Kidney (tissue), 14 donors: ENCODE results near the gene AGTR1. TPM values are rescaled to one million over a fixed set of nuclear protein-coding genes. Genes with fewer than 3 reads are reported as not detected.

Experiments used
- DNase-seq, 5 donors: peaks; one replicate each; pipeline ENCODE4 v3.0.0-alpha.2; 2013 to 2020
- FAIRE-seq: peaks from 2 replicates; lab custom pipeline; 2012; peaks lifted over from hg19 to GRCh38; lab: Jason Lieb, UNC
- H3K27ac ChIP-seq, 2 donors: one replicate each; pipeline ENCODE4 v1.7.0; 2013; ENCODE audit warnings: low read depth in 2 of 2, low read length in 2 of 2, inconsistent platforms in 1 of 2
- H3K27me3 ChIP-seq: one replicate; pipeline ENCODE4 v1.7.1; 2013; ENCODE audit warnings: low read length, inconsistent platforms; ENCODE audit not compliant: control insufficient read depth, insufficient read depth
- H3K36me3 ChIP-seq, 3 donors: one replicate each; pipeline versions ENCODE4 v1.7.0 to v1.7.1; 2013; ENCODE audit warnings: low read length in 3 of 3, control low read depth in 1 of 3, inconsistent platforms in 1 of 3; ENCODE audit not compliant: insufficient read depth in 3 of 3, control insufficient read depth in 2 of 3
- H3K4me1 ChIP-seq, 3 donors: one replicate each; pipeline versions ENCODE4 v1.7.0 to v1.7.1; 2013; ENCODE audit warnings: low read length in 3 of 3, inconsistent platforms in 1 of 3, low read depth in 1 of 3; ENCODE audit not compliant: control insufficient read depth in 2 of 3, insufficient read depth in 2 of 3
- H3K4me3 ChIP-seq, 3 donors: one replicate each; pipeline versions ENCODE4 v1.7.0 to v1.8.1; 2013; ENCODE audit warnings: low read length in 3 of 3, control low read depth in 1 of 3, inconsistent platforms in 1 of 3
- H3K9ac ChIP-seq, 3 donors: one replicate each; pipeline versions ENCODE4 v1.7.0 to v1.7.1; 2013; ENCODE audit warnings: low read length in 3 of 3, control low read depth in 1 of 3, inconsistent platforms in 1 of 3
- H3K9me3 ChIP-seq, 3 donors: one replicate each; pipeline versions ENCODE4 v1.7.0 to v1.7.1; 2013; ENCODE audit warnings: low read length in 3 of 3, control low read depth in 1 of 3, inconsistent platforms in 1 of 3; ENCODE audit not compliant: control insufficient read depth in 2 of 3, insufficient read depth in 1 of 3
- CTCF ChIP-seq: IDR thresholded peaks from 3 replicates; pipeline ENCODE4 v1.5.1; 2012; ENCODE audit warnings: mild to moderate bottlenecking, moderate library complexity, borderline replicate concordance; ENCODE audit not compliant: insufficient read depth; ENCODE audit errors: extremely low read depth
- intact Hi-C: fragments of 100-400 bp; cut with DNase I; formaldehyde crosslinking; loops from one replicate; pipeline ENCODE4 v1.11.1; 2022
- polyA plus RNA-seq: library from polyadenylated mRNA; stranded (reverse); fragments of 350-450 nt; fragmentation: Illumina TruSeq; extraction: RNeasy Lipid Tissue Mini Kit (QIAGEN cat#74804); gene quantifications from one replicate; pipeline ENCODE4 v1.2.3, GENCODE V29; 2014; ENCODE audit warnings: low read depth, low replicate concordance; ENCODE audit not compliant: insufficient read depth
- total RNA-seq: library from RNA; stranded (reverse); fragmentation: NEBNext Ultra II Directional; extraction: Animal tissue kit (Norgen Biotek cat#: 25700); gene quantifications from one replicate; pipeline ENCODE4 v1.2.1, GENCODE V29; 2021
- donor health status: control.
- donor health status: control.
- donor health status: control.
- donor health status: control.
- donor health status: control.
- donor health status: DM: yes; HTN: yes; CAD: no.
- donor health status: Normal renal cell carcinoma (clear cell type).

The AGTR1 gene
- total and polyA plus RNA-seq, 2 donors from 2014 or later, result 5.6 to 14.8 TPM

DNA sequence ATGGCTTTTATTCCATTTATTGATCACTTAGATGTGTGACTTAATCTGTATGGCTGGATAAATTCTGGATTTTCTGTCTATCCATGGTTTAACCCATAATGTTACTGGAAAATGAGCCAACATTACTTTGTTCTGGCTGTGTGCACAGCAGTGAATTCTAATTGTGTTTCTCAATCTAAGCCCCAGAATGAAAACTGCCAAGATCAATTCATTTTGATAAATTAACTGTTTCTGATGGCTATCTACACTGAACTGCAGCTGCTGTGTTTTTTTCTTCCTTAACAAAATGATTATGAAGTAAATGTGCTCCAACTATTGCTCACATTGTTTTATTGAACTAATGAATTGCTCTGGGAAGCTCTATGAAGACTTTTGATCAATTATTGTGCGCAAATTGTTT lies 94.2 kb downstream of the AGTR1 start:
- Histone ChIP-seq H3K4me3 (no peak overlapping the region), H3K9me3 (no peaks in the 10 kb centered on the region), H3K27ac (no peak overlapping the region), H3K9ac (no peak overlapping the region), H3K27me3 (no peaks in the 10 kb centered on the region), H3K36me3 (no peaks in the 10 kb centered on the region), H3K4me1 (no peaks in the 10 kb centered on the region)
- DNase-seq (no peak), FAIRE-seq (no peak)
- TF ChIP-seq CTCF, result no peak
- intact Hi-C loops, result no loop called here

DNA sequence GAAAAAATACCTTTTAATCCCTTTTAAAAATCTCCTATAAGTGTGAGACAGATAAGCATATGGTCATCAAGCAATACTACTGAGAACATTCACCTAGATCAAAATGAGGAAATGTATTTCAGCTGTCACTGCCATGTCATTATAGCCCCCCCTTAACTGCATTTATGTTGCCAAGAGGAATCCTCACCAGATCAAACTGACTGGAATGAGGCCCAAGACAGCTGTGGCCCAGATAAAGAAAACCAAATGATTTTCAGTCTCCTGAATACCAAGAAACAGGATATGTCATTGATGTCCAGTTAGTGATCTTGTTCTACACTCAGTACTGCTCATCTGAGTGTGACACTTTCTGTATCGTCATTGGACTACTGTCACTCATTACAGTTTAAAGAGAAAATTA lies 94.8 kb downstream of the AGTR1 start:
- Histone ChIP-seq H3K4me3 (no peak overlapping the region), H3K9ac (no peak overlapping the region), H3K27me3 (no peaks in the 10 kb centered on the region), H3K4me1 (no peaks in the 10 kb centered on the region), H3K36me3 (no peaks in the 10 kb centered on the region), H3K27ac (no peak overlapping the region), H3K9me3 (no peaks in the 10 kb centered on the region)
- no peak for TF ChIP-seq CTCF
- intact Hi-C loops, result no loop called here
- FAIRE-seq (no peak), DNase-seq (no peak)

Other genes starting within 250 kb of the AGTR1 start
- 0.41 TPM for gene CPB1, start 129.9 kb downstream of the AGTR1 start, total RNA-seq
- gene CPB1, start 129.9 kb downstream of the AGTR1 start, polyA plus RNA-seq, result not detected
- 47.9 TPM for gene CPA3, start 167.4 kb downstream of the AGTR1 start, total RNA-seq
- gene CPA3, start 167.4 kb downstream of the AGTR1 start, polyA plus RNA-seq, result not detected